Measurements from ENCODE around the gene NTM.

Gene NTM

GRCh38 chr11:131687291-131688047, 317.1 kb downstream of the NTM start:
- DNase-seq (ENCODE audit: low read depth): no peak

- DNase-seq (ENCODE audit: low read depth): no peak
Observed at GRCh38 chr11:131688048-131688693, 317.8 kb downstream of the NTM start.

- no peak for DNase-seq (ENCODE audit: low read depth)
Observed at GRCh38 chr11:131689049-131689925, 318.9 kb downstream of the NTM start.

- no peak for DNase-seq (ENCODE audit: low read depth)
Observed at GRCh38 chr11:131690362-131690761, 319.9 kb downstream of the NTM start.

DNA sequence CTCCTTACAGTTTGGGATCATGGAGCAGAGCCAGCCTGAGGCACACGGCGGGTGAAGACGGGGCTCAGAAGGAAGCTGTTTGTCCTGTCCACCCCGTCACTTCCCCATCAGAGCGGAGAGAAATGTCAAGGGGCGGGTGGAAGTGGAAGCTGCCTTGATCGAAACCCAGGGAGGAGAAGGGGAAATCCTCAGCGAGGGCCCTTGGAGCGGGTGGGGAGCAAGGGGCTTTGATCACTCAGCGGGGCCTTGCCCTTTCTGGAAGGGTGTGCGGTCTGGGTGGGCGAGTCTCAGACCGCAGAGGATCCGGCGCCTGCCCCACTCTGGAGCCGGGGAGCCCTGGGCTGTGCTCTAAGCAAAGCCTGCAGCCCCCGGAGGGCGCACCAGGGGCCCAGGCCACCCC, 320.4 kb downstream of the NTM start:
- no peak for DNase-seq (ENCODE audit: low read depth)

- DNase-seq (ENCODE audit: low read depth): no peak
Observed at GRCh38 chr11:131691181-131692041, 321.0 kb downstream of the NTM start.

DNA sequence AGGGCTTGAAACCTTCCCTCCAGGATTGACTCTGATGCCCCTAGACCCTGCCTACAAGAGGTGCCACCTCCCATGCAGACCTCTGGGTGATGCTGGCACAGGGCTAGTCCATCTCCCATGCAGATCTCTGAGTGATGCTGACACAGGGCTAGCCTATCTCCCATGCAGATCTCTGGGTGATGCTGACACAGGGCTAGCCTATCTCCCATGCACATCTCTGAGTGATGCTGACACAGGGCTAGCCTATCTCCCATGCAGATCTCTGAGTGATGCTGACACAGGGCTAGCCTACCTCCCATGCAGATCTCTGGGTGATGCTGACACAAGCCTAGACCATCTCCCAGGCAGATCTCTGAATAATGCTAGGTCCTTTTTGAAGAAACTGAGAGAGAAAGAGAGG, 321.7 kb downstream of the NTM start:
- DNase-seq (ENCODE audit: low read depth): no peak

DNA sequence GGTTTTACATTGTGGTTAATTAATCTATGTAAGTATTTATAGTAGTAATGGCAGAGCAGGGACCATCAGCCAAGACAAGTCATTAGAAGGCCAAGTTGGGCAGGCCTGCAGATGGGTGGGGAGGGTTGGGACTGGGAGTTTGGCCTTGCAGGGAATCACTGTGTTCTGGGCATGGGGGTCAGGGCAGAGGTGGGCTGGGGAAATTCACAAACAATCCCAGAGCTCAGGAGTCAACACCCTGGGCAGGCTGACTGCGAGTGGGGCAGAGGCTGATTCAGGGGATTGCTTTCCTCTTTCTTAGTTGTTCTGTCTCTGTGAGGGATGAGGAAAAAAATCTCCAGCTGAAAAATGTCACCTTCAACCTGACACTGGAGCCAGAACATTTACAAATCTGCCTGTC, 322.5 kb downstream of the NTM start:
- DNase-seq (ENCODE audit: low read depth): no peak

DNA sequence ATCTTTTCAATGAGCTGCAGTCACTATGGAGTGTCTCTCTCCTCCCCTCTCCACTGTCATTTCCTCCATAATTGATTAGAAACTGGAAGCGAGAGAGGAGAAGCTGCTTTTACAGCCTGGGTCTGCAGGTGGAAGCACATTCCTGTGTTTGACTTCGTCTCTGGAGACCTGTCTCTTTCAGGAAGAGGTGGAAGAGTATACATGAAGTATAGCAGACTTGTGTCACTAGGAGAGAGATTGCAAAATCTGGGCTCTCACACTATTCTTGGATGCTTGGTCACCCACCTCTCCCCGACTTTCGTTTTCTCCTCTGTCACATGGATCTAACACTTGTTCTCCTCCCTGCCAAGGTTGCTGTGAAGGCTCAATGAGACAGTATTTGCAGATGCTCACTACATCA, 323.3 kb downstream of the NTM start:
- DNase-seq (ENCODE audit: low read depth): no peak

DNA sequence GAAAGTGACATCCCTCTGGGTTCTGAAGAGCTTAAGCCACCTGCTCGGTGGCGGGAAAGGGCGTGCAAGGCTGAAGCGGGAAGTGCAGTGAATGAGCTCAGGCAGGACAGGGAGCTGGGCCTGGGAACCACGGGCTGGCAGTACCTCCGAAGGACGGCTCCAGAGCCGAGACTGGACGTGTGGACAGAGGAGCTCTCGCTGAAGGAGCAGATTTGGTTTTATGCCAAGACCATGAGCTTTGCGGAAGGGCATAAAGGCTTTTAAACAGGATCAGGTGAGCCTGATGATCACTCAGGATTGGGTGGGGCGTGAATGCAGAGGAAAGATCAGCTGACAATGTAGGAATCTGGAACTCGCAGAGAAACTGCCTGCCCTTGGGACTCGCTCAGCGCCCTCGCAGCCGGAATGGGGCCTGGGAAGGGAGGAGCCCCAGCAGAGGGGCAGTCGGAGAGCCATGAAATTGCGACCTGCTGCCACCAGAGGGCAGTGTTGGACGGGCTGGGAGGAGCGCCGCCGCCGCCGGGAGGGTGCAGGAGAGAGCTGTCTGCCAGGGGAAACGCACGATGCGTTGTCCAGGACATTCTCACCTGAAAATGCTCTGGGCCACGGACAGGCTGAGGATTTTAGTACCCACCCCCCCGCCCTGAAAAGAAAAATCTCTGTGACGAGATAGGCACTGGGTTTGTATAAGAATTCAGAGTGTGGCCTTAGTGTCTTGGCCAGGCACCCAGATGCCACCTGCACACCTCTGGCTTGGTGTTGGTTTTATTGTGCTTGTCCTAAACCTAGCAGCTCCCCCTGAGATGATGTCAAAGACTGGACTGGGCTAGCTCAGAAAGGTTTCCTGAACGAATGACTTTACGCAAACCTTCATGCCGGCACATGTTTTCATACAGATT, 324.4 kb downstream of the NTM start:
- DNase-seq (ENCODE audit: low read depth): no peak

- no peak for DNase-seq (ENCODE audit: low read depth)
Observed at GRCh38 chr11:131695889-131696429, 325.5 kb downstream of the NTM start.

- DNase-seq (ENCODE audit: low read depth): no peak
Observed at GRCh38 chr11:131696690-131697089, 326.3 kb downstream of the NTM start.

GRCh38 chr11:131703311-131703710, 332.9 kb downstream of the NTM start:
- DNase-seq (ENCODE audit: low read depth): no peak

DNA sequence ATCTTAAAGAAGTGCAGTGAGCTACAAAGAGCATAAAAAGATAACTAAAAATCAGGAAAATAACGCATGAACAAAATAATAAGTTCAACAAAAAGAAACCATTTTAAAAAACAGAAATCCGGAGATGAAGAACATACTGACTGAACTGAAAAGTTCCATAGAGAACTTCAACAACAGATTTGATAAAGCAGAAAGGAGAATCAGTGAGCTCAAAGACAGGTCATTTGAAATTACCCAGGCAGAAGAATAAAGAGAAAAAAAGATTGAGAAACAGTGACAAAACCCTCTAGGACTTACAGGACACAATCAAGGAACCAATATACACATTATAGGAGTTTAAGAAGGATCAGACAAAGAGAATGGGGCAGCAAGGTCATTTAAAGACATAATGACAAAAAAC, 334.3 kb downstream of the NTM start:
- DNase-seq (ENCODE audit: low read depth): no peak

GRCh38 chr11:131710511-131710910, 340.1 kb downstream of the NTM start:
- no peak for DNase-seq (ENCODE audit: low read depth)

DNA sequence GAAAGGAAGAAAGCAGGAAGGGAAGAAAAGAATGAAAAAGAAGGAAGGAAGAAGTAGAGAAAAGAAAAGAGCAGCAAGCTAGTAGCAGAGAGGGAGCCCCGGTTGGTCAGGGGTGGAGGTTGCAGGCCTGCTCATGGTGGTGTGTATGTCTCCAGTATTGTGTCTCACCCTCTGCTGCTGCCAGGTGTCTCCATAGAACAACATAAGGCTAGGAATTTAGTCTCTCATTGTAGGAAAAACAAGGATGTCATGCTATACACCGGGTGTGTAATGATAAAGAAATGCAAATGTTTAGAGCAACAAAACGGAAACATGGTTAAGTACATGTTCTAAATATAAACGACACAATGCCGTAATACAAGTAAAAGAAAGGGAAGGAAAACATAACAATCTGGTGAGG, 342.5 kb downstream of the NTM start:
- DNase-seq (ENCODE audit: low read depth): no peak

DNA sequence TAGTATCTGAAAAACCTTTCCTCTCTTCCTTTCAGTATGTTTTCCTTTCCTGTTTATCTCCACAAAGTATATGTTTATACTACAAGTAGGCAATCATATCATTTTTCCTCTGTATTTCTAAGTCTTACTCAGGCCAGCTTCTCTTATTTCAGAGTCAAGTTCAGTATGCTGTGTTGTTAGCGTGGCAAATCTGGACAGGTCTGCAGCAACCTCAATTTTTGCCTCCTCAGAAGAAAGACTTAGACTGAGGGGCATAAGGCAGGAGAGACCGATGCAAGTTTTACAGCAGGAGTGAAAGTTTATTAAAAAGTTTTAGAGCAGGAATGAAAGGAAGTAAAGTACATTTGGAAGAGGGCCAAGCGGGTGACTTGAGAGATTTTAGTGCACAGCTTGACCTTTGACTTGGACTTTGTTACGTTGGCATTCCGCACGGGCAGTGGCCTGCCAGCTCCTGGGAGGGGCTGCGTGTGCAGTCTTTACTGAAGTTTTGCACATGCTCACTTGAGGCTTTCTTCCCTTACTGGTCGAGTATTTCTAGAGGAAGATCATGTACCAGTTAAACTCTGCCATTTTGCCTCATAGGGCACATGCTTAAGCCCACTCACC, 343.2 kb downstream of the NTM start:
- no peak for DNase-seq (ENCODE audit: low read depth)

- no peak for DNase-seq (ENCODE audit: low read depth)
Observed at GRCh38 chr11:131717616-131718015, 347.2 kb downstream of the NTM start.

GRCh38 chr11:131723088-131723487, 352.7 kb downstream of the NTM start:
- DNase-seq (ENCODE audit: low read depth): no peak

DNA sequence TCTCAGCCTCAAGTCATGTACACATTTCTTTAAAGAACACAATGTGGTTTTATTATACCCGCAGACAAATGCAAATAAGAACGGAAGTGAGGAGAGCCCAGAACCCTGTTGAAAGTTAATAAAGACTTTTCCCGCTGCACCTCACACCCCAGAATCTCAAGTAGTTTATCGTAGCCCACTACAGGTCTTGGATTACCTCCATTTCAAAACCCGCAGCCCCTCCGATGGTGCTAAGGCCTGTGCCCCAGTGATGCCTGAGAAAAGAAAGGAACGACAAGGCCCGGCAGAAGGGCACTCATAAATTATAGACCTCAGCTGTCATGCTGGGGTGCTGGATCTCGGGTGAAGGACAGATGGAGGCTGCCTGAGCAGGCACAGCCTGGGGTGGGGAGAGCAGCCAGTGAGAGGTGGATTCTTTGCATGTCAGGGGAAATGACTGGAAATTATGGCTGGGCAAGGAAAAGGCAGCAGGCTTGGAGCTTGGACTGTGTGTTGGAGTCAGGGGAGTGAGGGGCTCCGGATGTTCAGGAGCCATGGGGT, 354.1 kb downstream of the NTM start:
- no peak for DNase-seq (ENCODE audit: low read depth)

Data from non-pigmented ciliary epithelial cell (primary cell).